GM19193 (cell line): ENCODE measurements around the gene COX18.

Experiments
- POLR2A ChIP-seq: IDR thresholded peaks from 4 replicates; pipeline ENCODE4 v1.6.1; 2011; ENCODE audit not compliant: insufficient read depth, insufficient read length; ENCODE audit errors: extremely low read depth

COX18 gene

GRCh38 chr4:73010789-73011628 lies 58.5 kb downstream of the COX18 start:
- no peak for TF ChIP-seq POLR2A

GRCh38 chr4:73007526-73008100 lies 61.9 kb downstream of the COX18 start:
- TF ChIP-seq POLR2A: no peak

GRCh38 chr4:73006286-73006990 lies 63.1 kb downstream of the COX18 start:
- no peak for TF ChIP-seq POLR2A

DNA sequence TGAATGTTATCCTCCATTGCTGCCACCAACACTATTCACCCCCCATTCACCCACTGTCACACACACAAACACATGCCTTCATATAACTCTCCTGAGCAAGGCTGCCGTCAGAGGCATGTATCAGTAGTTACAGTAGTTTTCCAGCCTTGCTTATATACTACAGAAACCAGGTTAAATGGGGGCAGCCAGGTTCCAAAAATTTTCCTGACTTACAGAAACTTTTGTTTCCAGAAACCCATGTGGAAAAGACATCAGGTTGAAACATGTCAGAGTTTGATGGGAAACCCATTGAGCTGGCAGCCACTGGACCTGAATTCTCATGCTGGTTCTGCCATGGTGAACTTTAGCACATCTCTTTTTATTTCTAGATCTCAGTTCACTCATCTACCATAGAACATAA lies 64.0 kb downstream of the COX18 start:
- TF ChIP-seq POLR2A: no peak
